HG03097 (cell line): Measurements from ENCODE around the gene WDR76.

Experiments used
- ATAC-seq: cut with Tn5 transposase; IDR thresholded peaks from one replicate; pipeline ENCODE4 v1.9.1; 2021; ENCODE audit not compliant: unreplicated experiment, low FRiP score

Gene WDR76

DNA sequence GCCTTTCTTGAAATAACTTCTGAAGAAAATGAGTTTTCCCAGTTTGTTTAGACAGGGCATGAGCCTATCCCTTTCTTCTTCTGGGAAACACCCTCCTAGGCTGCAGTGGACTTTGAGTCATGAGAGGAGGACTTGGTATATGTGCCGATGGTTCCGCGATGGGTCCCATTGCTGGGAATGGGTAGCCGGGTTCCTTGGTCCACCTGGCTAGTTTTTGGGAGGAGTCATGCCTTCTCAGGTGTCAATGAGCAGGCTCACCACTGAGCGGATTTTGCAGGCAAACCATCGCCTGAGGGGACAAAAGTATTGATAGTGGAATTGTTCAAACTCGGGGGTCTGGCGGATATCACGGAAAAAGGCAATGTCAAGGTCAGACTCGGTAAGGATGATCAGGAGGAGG, 46.8 kb downstream of the WDR76 start:
- ATAC-seq, result no peak

DNA sequence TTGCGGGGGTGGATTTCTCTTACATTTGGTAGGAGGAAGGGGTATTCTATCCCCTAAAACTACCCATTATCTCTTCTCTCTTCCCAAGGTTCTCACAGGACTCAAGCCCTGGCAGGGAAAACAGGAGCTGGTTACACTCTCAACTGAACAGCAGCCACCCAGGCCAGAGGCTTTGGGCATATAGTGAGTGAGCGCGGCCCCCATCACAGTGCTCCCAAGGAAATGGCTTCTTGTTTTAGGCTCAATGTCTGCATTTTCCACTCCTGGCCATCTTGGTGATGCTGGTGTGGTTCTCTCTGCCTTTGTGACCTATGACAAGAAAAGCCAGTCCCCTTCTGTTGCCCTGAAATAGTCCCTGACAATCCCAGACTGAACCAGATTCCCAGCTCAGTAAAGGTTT, 50.1 kb downstream of the WDR76 start:
- ATAC-seq, result no peak

DNA sequence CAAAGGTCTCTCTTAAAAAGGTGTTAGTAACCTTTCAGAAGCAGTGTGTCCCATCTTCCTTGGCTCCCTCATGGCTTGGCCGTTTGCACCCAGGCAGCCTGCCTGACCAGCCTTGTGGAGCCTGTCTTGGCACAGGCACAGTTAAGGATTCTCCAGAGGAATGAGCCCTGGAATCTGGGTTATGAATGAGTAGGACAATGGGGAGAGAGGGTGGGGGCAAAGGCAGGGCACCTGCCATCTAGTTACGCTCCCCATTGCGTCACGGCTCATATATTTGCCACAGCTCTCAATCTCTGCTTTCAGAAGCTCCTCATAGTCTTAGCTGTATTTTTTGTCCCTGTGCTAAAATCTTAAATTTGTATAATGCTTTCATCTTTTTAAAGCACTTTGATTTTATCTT, 50.6 kb downstream of the WDR76 start:
- ATAC-seq, result no peak

DNA sequence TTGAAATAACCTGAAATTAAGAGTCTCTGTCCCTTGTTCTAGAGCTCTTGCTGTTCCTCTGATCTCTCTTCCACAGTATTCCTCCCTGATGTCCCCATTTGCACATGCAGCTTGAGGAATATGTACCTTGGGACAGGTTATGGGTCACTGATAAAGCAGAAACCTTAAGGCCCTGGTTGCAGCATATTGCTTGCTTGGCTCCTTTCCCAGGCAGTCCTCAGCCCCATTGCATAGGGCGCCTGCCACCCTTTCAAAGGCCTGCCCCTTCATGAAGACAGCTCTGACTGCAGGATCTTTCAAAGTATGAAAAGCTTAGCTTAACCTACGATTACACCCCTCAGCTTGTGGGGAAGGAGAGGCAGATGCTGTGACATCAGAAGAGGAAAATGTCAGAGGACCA, 51.6 kb downstream of the WDR76 start:
- no peak for ATAC-seq

DNA sequence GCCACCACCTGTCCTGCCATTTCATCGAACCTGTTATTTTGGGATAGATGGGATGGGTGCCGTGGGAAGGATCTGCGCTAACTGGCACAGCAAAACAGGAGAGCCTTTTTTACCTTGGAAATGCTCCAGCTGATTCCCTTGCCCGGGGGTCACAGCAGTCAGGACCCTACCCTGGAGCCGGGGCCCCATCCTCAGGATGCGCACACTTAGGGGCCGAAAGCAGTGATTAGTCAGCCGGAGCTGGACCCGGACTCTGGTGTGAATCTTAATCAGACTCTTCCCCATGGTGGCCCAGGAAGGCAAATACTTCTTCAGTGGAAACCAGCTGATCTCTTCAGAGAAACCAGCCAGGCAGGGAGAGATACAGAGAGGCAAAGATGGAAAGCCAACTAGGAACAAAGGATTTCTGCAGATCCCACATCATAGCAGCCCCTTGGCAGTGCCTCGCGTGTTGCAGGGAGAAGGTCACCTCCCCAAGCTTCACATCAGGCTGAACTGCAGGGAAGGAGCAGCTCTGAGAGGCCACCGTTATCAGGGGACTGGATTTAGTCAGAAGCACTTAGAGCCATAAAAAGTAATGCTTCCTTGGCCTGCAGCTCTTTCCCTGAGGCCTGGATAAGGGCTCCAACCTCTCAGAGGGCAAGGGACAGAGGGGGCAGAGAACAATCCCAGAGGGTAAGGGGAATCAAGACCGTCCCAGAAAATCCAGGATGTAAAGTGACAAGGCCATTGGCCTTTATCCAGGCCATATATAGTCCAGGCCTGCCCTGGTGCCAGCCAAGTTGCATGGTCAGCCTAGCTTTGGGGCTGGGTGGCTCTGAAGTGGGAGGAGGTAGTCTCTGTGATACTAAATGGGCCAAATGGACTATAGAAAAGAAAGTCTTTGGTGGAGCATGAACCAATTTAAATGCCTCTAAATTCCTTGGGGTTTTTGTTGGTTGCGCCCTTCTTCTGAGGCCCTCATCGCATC, 52.9 kb downstream of the WDR76 start:
- ATAC-seq, result no peak

DNA sequence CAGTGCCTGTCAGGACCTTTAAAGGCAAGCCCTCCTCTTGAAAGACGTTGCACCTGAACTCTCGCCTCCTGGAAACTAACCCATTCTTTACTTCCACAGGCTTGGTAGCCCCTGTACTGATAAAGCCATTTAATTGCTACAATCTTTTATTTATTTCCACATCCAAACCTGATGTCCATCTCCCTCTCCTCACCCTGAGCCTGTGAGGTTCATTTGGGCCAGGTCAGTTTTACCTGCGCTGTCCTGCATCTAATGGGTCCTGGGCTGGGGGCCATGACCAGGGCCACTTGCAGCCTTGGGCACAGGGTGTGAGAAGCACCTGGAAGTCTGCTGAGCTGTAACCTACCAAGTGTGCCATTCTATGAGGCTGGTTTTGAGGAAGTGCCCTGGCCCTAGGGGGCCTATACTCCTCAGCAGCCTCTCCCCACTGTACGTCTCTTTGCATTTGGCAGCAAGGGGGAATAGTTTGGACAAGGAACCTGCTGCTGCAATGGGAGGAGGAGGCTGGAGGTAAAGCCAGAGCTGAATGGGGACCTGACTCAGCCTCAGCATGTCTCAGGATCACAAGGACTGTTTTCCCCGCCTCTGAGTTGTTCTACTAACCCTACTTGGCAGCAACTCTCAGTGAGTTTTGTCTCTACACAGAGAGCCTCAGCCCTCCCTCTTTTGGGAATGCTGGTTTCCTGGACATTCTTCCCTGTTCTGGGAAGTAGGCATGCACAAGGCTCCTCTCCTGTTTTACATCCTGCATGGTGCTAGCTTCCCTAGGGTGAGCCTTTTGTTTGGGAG, 53.8 kb downstream of the WDR76 start:
- no peak for ATAC-seq

DNA sequence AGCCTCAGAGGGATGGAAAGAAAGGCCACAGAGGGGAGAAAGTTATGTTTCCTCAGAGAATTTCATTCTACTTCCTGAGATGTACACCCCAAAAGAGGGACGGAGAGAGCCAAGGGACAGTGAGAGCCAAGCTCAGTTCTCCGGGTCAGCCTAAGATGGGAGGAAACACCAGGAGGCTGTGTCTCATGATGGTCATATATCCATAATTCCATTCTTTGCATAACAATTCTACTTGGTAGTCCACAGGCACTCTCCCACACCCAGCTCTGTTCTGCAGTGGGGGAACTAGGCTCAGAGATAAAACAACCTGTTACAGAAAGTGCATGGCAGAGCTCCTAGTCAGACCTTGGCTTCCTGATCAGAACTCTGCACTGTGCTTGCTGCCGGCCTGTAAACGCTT, 54.4 kb downstream of the WDR76 start:
- ATAC-seq, result no peak

DNA sequence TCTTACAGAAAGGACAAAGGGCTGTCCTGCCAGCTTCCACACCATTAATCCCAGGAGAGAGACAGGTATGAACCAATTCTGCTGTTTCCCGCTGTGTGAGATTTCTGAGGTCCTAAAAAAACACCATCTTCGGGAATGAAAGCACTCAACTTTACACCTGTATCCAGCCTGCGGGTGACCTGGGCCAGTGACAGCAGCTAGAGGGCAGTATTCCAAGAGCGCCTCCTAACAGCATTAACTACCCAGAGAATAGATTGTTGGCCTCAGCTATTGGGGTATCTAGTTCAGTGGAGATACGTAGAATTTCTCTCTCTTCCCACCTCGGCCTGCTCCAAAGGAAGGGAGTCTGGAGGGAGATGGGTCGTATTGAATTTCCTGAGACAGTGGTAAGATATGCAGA, 55.1 kb downstream of the WDR76 start:
- no peak for ATAC-seq

DNA sequence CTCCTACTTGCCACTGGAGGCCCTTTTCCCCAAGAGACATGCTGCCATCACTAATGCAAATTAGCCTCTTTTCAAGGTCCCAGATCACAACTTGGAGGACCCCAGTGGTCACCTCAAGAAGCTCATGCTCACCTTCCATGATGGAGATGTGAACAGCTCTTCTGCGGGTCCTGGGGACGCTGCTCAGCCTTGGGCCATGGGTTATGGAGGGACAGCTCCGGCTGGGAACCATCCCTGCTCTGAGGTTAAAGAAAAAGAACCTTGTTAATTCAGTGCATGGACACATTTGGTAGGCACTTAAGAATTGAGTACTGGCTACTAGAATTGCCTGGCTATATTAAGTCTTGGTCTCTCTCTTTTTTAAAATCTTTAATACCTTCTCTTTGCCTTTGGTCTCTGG, 56.8 kb downstream of the WDR76 start:
- no peak for ATAC-seq

DNA sequence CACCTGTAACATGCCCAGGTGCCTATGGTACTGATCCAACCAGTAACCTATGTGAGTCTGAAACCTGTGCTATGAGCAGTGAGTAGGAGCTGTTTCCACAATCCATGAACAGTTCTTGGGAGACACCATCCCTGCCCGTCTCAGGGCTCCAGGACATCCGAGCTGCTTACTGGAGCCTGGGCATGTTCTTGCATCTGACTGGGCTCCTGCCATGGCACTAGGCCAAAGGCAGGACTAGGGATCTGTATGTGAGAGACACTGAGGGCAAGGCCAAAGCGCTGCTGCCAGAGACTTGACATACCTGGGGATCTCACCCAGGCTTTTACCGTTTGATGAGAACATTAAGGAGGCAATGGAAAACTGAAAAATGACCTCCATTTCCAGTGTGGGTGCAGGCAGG, 59.8 kb downstream of the WDR76 start:
- no peak for ATAC-seq

DNA sequence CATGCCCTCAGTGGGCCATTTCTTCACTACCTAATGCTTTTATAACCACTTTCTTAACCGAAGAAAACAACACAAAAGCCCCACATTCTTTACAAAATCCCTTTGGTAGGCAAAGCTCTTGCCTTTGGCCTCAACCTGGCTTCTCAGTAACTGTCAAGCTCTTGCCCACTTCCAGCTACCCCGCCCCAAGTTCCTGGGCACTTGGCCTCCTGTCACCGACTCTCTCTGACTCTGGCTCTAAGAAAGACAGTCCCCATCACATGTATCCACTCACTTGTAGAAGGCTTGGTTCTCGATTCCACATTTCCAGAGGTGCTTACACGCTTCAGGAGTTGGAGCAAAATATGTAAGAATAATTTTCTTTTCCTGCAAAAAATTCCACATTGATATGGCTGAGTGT, 61.1 kb downstream of the WDR76 start:
- ATAC-seq, result no peak

DNA sequence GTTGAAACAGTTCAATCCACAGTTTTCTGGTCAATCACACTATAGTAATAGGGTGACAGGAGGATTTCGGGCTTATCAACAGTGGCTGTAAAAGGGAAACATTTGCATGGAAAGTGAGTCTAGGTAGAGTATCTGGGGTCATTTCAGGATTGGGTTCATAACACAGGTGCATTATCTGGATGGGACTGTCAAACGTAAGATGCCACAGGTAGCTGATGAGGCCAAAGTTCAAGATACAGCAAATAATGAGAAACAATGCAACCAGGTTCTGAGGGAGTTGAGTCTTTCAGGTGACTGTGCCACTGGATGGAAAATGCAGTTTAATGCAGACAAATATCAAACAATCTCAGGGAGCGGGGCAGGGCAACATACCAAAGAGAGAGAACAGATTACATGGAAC, 62.2 kb downstream of the WDR76 start:
- no peak for ATAC-seq

DNA sequence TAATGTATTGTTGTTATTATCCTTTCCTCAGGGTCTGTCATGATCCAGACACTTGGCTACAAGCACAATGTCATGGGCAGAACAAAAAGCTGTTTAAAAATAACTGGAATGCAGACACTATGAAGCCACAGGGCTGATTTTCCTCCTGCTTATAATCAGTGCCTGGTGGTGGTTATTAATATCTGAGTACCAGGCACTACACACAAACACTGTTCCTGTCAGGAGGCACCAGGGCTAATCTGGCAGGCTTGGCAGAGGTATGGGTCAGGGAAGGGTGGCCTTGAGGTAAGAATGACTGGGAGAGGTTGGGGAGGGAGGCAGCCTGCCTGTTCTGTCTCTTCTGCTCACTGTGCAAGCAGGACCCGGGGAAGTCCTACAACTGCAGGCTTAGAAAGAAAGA, 67.2 kb downstream of the WDR76 start:
- ATAC-seq, result no peak

DNA sequence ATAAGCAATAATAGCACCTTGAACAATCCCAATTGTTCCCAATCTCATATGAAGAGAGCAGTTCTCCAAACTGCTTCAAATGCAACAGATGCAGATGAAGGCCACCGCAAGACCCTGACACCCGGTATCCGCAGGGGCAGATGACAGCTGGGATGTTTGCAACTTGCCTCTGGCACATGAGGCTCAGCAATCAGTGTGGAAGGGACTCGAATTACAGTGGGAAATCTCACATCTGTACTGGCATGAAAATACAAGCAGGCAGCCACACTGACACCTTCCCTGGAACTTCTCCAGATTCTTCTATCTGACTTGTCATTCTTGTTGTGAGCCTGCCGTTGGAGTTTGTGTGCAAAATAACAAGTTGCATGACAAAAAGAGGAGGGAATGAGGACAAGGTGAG, 68.8 kb downstream of the WDR76 start:
- ATAC-seq, result no peak

DNA sequence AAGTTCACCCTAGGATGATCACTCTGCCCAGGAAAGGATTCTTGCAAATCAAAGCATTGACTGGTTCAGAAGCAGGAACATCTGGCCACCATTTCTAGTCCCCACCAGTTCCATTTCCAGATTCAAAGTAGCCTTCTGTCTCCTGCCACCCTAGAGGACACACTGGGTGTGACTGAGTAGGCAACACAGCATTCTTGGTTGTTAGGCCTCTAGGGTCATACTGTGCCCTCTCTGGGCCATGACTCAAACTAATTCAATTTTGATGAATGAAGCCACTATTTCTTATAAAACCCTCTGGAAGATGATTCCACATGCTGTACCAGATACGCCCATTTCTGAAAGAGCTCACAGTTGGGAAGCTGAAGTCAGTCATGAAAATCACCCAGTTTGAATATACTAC, 69.7 kb downstream of the WDR76 start:
- ATAC-seq, result no peak

DNA sequence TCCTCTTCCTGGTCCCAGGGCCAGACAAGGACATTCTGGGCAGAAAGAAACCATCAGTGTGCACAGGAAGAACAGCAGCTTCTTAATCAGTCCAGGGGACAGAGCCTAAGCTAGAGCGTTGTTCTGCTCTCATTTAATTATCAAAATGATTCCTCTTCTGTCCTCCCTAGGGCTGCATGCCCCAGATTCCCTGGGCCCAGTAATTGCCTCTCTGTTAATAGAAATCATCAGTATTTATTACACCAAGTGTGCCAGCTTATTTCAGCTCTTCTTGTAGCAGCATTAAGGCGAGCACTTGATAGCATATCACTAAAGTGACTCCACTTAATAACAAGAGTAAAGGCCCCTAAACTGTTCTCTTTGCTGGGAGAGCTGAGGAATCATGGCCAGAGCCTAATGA, 72.1 kb downstream of the WDR76 start:
- no peak for ATAC-seq

DNA sequence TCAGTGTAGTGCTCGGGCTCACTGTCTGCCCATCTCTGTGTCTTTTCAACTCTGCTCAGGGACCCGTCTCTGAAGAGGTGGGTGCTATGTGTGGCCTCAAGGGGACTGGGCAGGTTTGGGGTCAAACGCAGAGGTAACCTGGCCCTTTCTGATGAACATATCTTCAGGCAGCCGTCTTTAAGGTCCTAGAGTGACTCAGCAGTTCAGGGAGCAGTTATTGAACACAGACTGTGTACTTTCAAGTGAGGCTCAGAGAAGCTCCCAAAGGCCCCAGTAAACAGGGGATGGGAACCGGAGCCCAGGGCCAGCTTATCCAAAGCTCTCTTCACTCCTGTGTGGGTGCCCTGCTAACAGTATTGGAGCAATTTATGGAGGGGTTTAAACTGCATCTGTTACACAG, 73.1 kb downstream of the WDR76 start:
- ATAC-seq, result no peak

DNA sequence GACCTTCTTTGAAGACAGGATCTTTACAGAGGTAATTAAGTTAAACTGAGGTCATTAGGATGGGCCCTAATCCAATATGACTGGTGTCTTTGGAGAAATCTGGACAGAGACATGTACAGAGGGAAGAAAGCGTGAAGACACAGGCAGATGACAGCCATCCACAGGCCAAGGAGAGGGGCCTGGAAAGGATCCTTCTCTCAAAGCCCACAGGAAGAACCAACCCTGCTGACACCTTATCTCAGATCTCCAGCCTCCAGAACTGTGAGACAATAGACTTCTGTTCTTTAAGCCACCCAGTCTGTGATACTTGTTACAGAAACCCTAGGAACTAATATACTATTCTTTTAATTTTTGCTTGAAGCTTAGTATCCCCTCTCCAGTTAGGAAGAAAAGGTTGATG, 74.2 kb downstream of the WDR76 start:
- ATAC-seq, result no peak

DNA sequence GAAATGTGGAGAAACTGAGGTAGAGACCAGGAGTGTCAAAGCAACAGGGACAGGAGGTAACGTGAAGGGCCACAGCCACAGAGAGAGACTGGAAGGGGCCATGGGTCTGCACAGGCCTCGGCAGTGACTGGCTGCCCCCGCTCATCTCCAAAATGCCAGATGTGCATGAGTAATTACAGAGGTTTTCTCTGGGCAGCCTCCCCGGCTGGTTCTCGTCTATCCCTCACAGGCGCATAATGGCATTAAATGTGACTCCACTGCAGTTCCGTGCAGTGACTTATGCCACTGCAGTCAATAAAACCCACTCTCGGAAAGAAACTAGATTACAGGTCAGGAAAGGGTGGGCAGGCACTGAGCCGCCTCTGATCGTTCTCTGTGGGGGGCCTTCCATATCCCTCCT, 74.7 kb downstream of the WDR76 start:
- ATAC-seq, result no peak

DNA sequence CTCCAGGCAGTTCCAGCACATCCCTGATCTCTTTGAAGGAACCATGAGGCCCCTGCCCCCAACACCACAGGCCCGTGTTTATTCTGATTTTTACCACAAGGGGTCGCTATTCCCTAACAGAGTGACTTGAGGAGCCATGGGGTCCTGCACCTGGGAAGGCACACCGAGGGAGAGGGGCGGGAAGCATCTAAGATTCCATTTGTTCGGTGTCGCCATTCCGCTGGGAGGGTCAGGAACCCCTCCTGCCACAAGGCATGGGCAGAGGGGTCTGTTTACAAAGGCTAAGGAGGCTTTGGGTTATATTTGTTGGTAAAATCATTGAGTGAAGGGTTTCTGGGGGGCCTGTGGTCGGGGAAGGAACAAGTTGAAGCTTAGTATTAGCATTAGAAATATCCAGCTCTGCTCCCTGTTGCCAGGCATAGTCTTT, 77.1 kb downstream of the WDR76 start:
- no peak for ATAC-seq

DNA sequence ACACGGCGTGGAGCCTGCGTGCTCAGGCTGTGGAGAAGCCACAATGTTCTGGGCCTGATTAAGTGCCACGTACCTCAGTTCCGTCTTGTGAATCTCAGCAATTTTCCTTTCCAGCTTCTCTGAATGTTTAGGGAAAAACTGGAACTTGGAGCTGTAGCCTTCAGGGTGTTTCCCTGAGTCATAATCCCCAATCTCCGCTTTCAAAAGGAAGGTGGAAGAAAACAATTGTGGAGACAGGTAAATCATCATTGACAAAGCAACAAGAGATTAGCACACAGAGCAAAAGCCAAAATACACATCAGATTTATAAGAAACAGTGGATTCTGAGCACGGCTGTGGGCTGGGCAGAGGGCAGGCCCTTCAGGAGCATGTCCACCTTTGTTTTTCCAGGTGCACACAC, 79.0 kb downstream of the WDR76 start:
- ATAC-seq, result no peak

DNA sequence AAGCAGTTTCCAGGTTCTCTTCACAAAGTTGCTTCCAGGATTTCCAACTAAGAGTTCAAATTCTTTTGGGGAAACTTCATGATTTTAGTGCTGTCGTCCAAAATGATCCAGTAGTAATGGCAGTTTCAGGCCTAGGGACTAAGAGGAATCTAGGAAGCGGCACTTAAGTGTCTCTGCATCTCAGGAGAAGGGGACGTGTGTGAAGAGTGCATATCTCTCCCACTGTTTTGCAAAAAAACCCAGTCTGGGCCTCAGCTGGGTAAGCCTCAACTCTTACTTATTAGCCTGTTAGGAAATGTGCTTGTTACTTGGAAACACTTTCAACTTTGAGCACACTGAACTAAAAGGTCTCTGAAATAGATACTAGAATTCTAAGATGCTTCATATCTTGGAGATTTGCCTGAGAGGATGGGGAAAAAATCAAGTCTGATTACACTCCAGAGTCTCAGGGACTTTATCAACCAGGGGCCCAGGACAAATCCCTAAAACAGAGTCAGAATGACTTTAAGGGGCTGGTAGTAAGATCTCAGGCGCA, 81.8 kb downstream of the WDR76 start:
- no peak for ATAC-seq
